K562 (cell line): Measurements from ENCODE around the gene SMIM8. TPM values are rescaled to one million over a fixed set of nuclear protein-coding genes. Genes with fewer than 3 reads are reported as not detected.

Source experiments
- BRD9 ChIP-seq: fragments of 450-650 bp; IDR thresholded peaks from 2 replicates; pipeline ENCODE4 v1.6.1; 2018; ENCODE audit warnings: low read depth; ENCODE audit not compliant: partially characterized antibody
- C11orf30 ChIP-seq: fragments of 450-650 bp; IDR thresholded peaks from 2 replicates; pipeline ENCODE4 v1.6.1; 2016; ENCODE audit warnings: low read depth, mild to moderate bottlenecking
- CBX2 ChIP-seq: fragments of 200-600 bp; sonication (generic); IDR thresholded peaks from one replicate; pipeline ENCODE4 v1.6.1; 2012; ENCODE audit warnings: mild to moderate bottlenecking, low read length, inconsistent platforms; ENCODE audit not compliant: insufficient read depth, poor library complexity, severe bottlenecking
- DLX4 ChIP-seq: fragments of 250-450 bp; sonication (Bioruptor Pico); IDR thresholded peaks from 2 replicates; pipeline ENCODE4 v1.6.1; 2021; ENCODE audit warnings: mild to moderate bottlenecking
- E2F1 ChIP-seq: sonication (generic); formaldehyde crosslinking; IDR thresholded peaks from 2 replicates; pipeline ENCODE4 v1.8.1; 2023; ENCODE audit warnings: mild to moderate bottlenecking, missing genetic modification reagents, moderate library complexity
- ETV1 ChIP-seq: fragments of 450-650 bp; conservative IDR thresholded peaks from 2 replicates; pipeline ENCODE4 v1.6.1; 2016; ENCODE audit warnings: missing genetic modification characterization, control low read depth, low read depth, missing compliant biosample characterization
- ETV6 ChIP-seq, 3 experiments: fragments of 150-350 bp in 1 of 3; sonication (generic) in 1 of 3; formaldehyde crosslinking in 1 of 3; IDR thresholded peaks; 2 replicates each; pipeline versions ENCODE4 v1.6.1 to v1.8.0; 2014 to 2022; ENCODE audit warnings: borderline replicate concordance in 2 of 3, low read depth in 2 of 3, antibody characterized with exemption in 1 of 3, low read length in 1 of 3, mild to moderate bottlenecking in 1 of 3, missing genetic modification reagents in 1 of 3
- HMBOX1 ChIP-seq: sonication (generic); IDR thresholded peaks from 2 replicates; pipeline ENCODE4 v1.6.1; 2016
- IRF2 ChIP-seq: sonication (generic); formaldehyde crosslinking; IDR thresholded peaks from 2 replicates; pipeline ENCODE4 v1.8.1; 2022; ENCODE audit warnings: mild to moderate bottlenecking, missing genetic modification reagents
- KDM1A ChIP-seq, 2 experiments: fragments of 450-650 bp; IDR thresholded peaks; 2 replicates each; pipeline ENCODE4 v1.6.1; 2016; ENCODE audit warnings: mild to moderate bottlenecking in 2 of 2
- MECOM ChIP-seq: fragments of 250-450 bp; sonication (Bioruptor Pico); IDR thresholded peaks from 2 replicates; pipeline ENCODE4 v1.8.0; 2022; ENCODE audit warnings: inconsistent platforms
- MEIS2 ChIP-seq: fragments of 450-650 bp; IDR thresholded peaks from 2 replicates; pipeline ENCODE4 v1.6.1; 2014; ENCODE audit warnings: mild to moderate bottlenecking; ENCODE audit not compliant: partially characterized antibody
- PPARD ChIP-seq: fragments of 250-450 bp; sonication (Bioruptor Pico); IDR thresholded peaks from 2 replicates; pipeline ENCODE4 v1.8.0; 2022; ENCODE audit warnings: inconsistent platforms, mild to moderate bottlenecking, moderate library complexity
- STAG1 ChIP-seq: sonication (generic); formaldehyde crosslinking; IDR thresholded peaks from 2 replicates; pipeline ENCODE4 v1.5.0; 2020; ENCODE audit warnings: missing genetic modification reagents, borderline replicate concordance
- TBL1XR1 ChIP-seq, 2 experiments: IDR thresholded peaks; 2 replicates each; pipeline ENCODE4 v1.6.1; 2012; ENCODE audit warnings: improper control_type of control experiment in 2 of 2, low read length in 2 of 2, mild to moderate bottlenecking in 1 of 2
- TCFL5 ChIP-seq: fragments of 250-450 bp; sonication (Bioruptor Pico); conservative IDR thresholded peaks from 2 replicates; pipeline ENCODE4 v1.6.1; 2021; ENCODE audit warnings: mild to moderate bottlenecking, moderate library complexity, matching md5 sums
- ZFP36 ChIP-seq: fragments of 150-350 bp; IDR thresholded peaks from 2 replicates; pipeline ENCODE4 v1.6.1; 2018; ENCODE audit warnings: low read length, low read depth; ENCODE audit not compliant: partially characterized antibody
- ZNF121 ChIP-seq: sonication (generic); formaldehyde crosslinking; conservative IDR thresholded peaks from 2 replicates; pipeline ENCODE4 v1.8.0; 2022; ENCODE audit warnings: missing genetic modification reagents
- ZNF134 ChIP-seq: fragments of 250-450 bp; sonication (Bioruptor Pico); conservative IDR thresholded peaks from 2 replicates; pipeline ENCODE4 v1.4.0; 2020
- ZNF764 ChIP-seq: fragments of 250-450 bp; sonication (Bioruptor Pico); IDR thresholded peaks from 2 replicates; pipeline ENCODE4 v1.4.0; 2020; ENCODE audit warnings: low read depth, mild to moderate bottlenecking, moderate library complexity
- polyA plus RNA-seq, 8 experiments: library from polyadenylated mRNA; depleted of rRNA in 4 of 8; stranded (reverse) in 5 of 8; unstranded in 3 of 8; fragments of >200 nt; fragmentation: Nextera tagmentation in 2 of 8; fragmentation: Illumina TruSeq in 1 of 8; extraction: Ambion mirVana in 2 of 8; extraction: Trizol in 1 of 8; gene quantifications; 2 replicates each; pipeline versions ENCODE4 v1.2.1 to v1.2.3, GENCODE V29; 2011 to 2014; ENCODE audit warnings: inconsistent platforms in 1 of 8, missing spikeins in 1 of 8
- total RNA-seq, 7 experiments: library from RNA; depleted of rRNA in 6 of 7; stranded (reverse); fragments of >200 nt in 6 of 7; fragmentation: Illumina TruSeq in 2 of 7; extraction: Trizol in 2 of 7; gene quantifications; 2 replicates each; pipeline versions ENCODE4 v1.2.1 to v1.2.3, GENCODE V29; 2011 to 2021; ENCODE audit warnings: low replicate concordance in 1 of 7
- TF ChIP-seq, protein P1 (sequence below), 2 experiments: IDR thresholded peaks; 2 replicates each; pipeline ENCODE4 v1.6.1; 2012; ENCODE audit warnings: improper control_type of control experiment in 2 of 2, low read depth in 2 of 2, low read length in 2 of 2, borderline replicate concordance in 1 of 2
- TF ChIP-seq, protein P2 (sequence below): fragments of 200-800 bp; sonication (Bioruptor generic); IDR thresholded peaks from 2 replicates; pipeline ENCODE4 v1.6.1; 2017; ENCODE audit warnings: missing genetic modification characterization, missing compliant biosample characterization

SMIM8 gene
- total and polyA plus RNA-seq, 9 of the 15 experiments (the other 6 are each of a cell fraction or from before 2014, with no cell fraction given) = 8.3 to 53.7 (median 15.1) TPM

- TF ChIP-seq ETV1 (tag) (peak; percentile 69), C11orf30 (no peak), HMBOX1 (no peak), KDM1A (IDR thresholded peaks at IDR 0.05) (no peak), TCFL5 (no peak), DLX4 (no peak), E2F1 (CRISPR knock-in tag) (no peak), ZNF134 (CRISPR knock-in tag) (no peak), STAG1 (CRISPR knock-in tag) (no peak), PPARD (CRISPR knock-in tag) (no peak), MECOM (no peak), ZNF121 (CRISPR knock-in tag) (no peak), IRF2 (CRISPR knock-in tag) (no peak), CBX2 (no peak), ZFP36 (no peak), BRD9 (no peak), TBL1XR1 (IDR thresholded peaks at IDR 0.05; ENCODE audit: low read length in 2 of 2) (no peak), MEIS2 (peak; percentile 30), ZNF764 (CRISPR knock-in tag) (no peak), ETV6 (IDR thresholded peaks at IDR 0.05; ENCODE audit: borderline replicate concordance in 1 of 2, low read depth in 2 of 2, low read length in 1 of 2) (no peak), ETV6 (CRISPR knock-in tag; IDR thresholded peaks at IDR 0.05; ENCODE audit: borderline replicate concordance) (no peak)
- TF ChIP-seq, protein P1, sequence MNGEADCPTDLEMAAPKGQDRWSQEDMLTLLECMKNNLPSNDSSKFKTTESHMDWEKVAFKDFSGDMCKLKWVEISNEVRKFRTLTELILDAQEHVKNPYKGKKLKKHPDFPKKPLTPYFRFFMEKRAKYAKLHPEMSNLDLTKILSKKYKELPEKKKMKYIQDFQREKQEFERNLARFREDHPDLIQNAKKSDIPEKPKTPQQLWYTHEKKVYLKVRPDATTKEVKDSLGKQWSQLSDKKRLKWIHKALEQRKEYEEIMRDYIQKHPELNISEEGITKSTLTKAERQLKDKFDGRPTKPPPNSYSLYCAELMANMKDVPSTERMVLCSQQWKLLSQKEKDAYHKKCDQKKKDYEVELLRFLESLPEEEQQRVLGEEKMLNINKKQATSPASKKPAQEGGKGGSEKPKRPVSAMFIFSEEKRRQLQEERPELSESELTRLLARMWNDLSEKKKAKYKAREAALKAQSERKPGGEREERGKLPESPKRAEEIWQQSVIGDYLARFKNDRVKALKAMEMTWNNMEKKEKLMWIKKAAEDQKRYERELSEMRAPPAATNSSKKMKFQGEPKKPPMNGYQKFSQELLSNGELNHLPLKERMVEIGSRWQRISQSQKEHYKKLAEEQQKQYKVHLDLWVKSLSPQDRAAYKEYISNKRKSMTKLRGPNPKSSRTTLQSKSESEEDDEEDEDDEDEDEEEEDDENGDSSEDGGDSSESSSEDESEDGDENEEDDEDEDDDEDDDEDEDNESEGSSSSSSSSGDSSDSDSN (IDR thresholded peaks at IDR 0.05; ENCODE audit: borderline replicate concordance in 1 of 2, low read depth in 2 of 2, low read length in 2 of 2) = no peak
- TF ChIP-seq, protein P2, sequence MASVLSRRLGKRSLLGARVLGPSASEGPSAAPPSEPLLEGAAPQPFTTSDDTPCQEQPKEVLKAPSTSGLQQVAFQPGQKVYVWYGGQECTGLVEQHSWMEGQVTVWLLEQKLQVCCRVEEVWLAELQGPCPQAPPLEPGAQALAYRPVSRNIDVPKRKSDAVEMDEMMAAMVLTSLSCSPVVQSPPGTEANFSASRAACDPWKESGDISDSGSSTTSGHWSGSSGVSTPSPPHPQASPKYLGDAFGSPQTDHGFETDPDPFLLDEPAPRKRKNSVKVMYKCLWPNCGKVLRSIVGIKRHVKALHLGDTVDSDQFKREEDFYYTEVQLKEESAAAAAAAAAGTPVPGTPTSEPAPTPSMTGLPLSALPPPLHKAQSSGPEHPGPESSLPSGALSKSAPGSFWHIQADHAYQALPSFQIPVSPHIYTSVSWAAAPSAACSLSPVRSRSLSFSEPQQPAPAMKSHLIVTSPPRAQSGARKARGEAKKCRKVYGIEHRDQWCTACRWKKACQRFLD (CRISPR knock-in tag) = 0 out of 2 replicates have a peak, but pooled peaks have one; percentile 29
Measured at GRCh38 chr6:87333591-87334181, 11.3 kb downstream of the SMIM8 start (continued).
